ENCODE measurements around the gene ALG8. TPM values are rescaled to one million over a fixed set of nuclear protein-coding genes. Genes with fewer than 3 reads are reported as not detected.

ALG8 gene
- total and polyA plus RNA-seq, 2 of the 8 experiments (the other 6 are each of a cell fraction or from before 2014, with no cell fraction given): 66.7 to 84.3 TPM

- Histone ChIP-seq H3K27ac (ENCODE audit: low read depth, low read length) (no peak within 1 kb of the TSS), H3K79me1 (ENCODE audit: low read depth, low read length) (no peaks in the 10 kb centered on the region), H3K36me3 (ENCODE audit: control insufficient read depth in 2 of 4, insufficient read depth in 4 of 4, low read length in 3 of 4) (peaks cover 0 to 5% (median 2%) of the 10 kb centered on the region in 4 experiments; a peak in 2 of 8 replicates), H2BK15ac (ENCODE audit: low read length) (no peak within 1 kb of the TSS), H3K4me3 (ENCODE audit: extremely low read depth in 1 of 4, insufficient read depth in 2 of 4, low read depth in 3 of 4, low read length in 4 of 4) (no peak within 1 kb of the TSS), H4K91ac (replicated peaks; ENCODE audit: insufficient read length, low read length) (no peak within 1 kb of the TSS), H3K9me3 (ENCODE audit: insufficient read depth in 2 of 2, low read depth in 1 of 2, low read length in 1 of 2) (no peaks in the 10 kb centered on the region), H2AFZ (ENCODE audit: low read length) (no peak within 1 kb of the TSS), H3K4me1 (replicated peaks in 1 of 4; ENCODE audit: control insufficient read depth in 3 of 4, insufficient read depth in 4 of 4, low read length in 3 of 4) (no peaks in the 10 kb centered on the region), H2AK5ac (ENCODE audit: low read depth, low read length) (no peak within 1 kb of the TSS), H3K56ac (replicated peaks; ENCODE audit: insufficient read length, low read depth, low read length) (no peak within 1 kb of the TSS), H3K23ac (ENCODE audit: insufficient read length) (no peak within 1 kb of the TSS), H3K14ac (ENCODE audit: insufficient read length) (no peak within 1 kb of the TSS), H3K4ac (replicated peaks; ENCODE audit: insufficient read length, low read depth, low read length) (no peak within 1 kb of the TSS), H2BK5ac (ENCODE audit: low read depth, low read length) (no peak within 1 kb of the TSS), H3K27me3 (replicated peaks in 1 of 4; ENCODE audit: control insufficient read depth in 3 of 4, extremely low read depth in 1 of 4, insufficient read depth in 3 of 4, low read length in 3 of 4) (no peaks in the 10 kb centered on the region), H4K20me1 (replicated peaks in 1 of 2; ENCODE audit: control insufficient read depth in 1 of 2, insufficient read depth in 2 of 2, low read length in 2 of 2) (no peaks in the 10 kb centered on the region), H4K8ac (ENCODE audit: extremely low read depth, insufficient read depth, low read length) (no peak within 1 kb of the TSS), H3K79me2 (ENCODE audit: control insufficient read depth in 1 of 2, insufficient read depth in 2 of 2, low read length in 2 of 2) (no peaks in the 10 kb centered on the region), H3K4me2 (ENCODE audit: insufficient read depth in 1 of 2, low read depth in 2 of 2, low read length in 2 of 2) (no peak within 1 kb of the TSS), H2BK20ac (ENCODE audit: low read length) (no peak within 1 kb of the TSS), H3K18ac (ENCODE audit: extremely low read depth, low read length) (no peak within 1 kb of the TSS), H4K5ac (ENCODE audit: insufficient read length, low read depth, low read length) (no peak within 1 kb of the TSS), H3K23me2 (ENCODE audit: low read depth, low read length) (no peaks in the 10 kb centered on the region), H2BK120ac (replicated peaks; ENCODE audit: low read depth, low read length) (no peak within 1 kb of the TSS), H3K9ac (replicated peaks in 1 of 4; ENCODE audit: extremely low read depth in 1 of 4, low read depth in 3 of 4, low read length in 3 of 4) (no peak within 1 kb of the TSS), H2BK12ac (ENCODE audit: low read depth, low read length) (no peak within 1 kb of the TSS)
- ChIA-PET POLR2A (ENCODE audit: partially characterized antibody) (interaction anchor here (1.3 kb wide), 1 partner anchor 10 kb away, joined by 3 read pairs; no protein-coding TSS in a partner anchor), CTCF (ENCODE audit: partially characterized antibody) (interaction anchor here (0.8 to 2.1 kb wide), 4 partner anchors 12 to 22 kb away, joined by 3 to 5 read pairs (median 4); no protein-coding TSS in a partner anchor)
- WGBS, 2 experiments (ENCODE audit: extremely low coverage in 1 of 2, insufficient coverage in 1 of 2, insufficient read length in 1 of 2, insufficient replicate concordance in 2 of 2, low coverage in 1 of 2, low lambda C conversion rate in 2 of 2, missing lambda C conversion rate in 1 of 2): 96% methylated on average over 14 of the region's 14 CpGs; no CpG with 5 or more reads in 1 of the 2 experiments
- no peak for FAIRE-seq
- no peak for TF ChIP-seq SRF (IDR thresholded peaks at IDR 0.05; ENCODE audit: low read depth, low read length)
- TF ChIP-seq KDM1A (IDR thresholded peaks at IDR 0.05; ENCODE audit: borderline replicate concordance, low read length): no peak
- TF ChIP-seq USF2 (IDR thresholded peaks at IDR 0.05; ENCODE audit: low read length): no peak
- no peak for TF ChIP-seq BRCA1 (IDR thresholded peaks at IDR 0.05; ENCODE audit: low read depth, low read length)
- no peak for TF ChIP-seq EP300 (IDR thresholded peaks at IDR 0.05; ENCODE audit: borderline replicate concordance in 1 of 2, low read depth in 2 of 2, low read length in 2 of 2)
- no peak for TF ChIP-seq EZH2 (IDR thresholded peaks at IDR 0.05; ENCODE audit: low read depth, low read length, severe bottlenecking)
- no peak for TF ChIP-seq SIN3A (conservative IDR thresholded peaks at IDR 0.05 in 1 of 2, IDR thresholded peaks at IDR 0.05 in 1 of 2; ENCODE audit: low read depth in 1 of 2, low read length in 2 of 2)
- no peak for TF ChIP-seq RBBP5 (IDR thresholded peaks at IDR 0.05; ENCODE audit: borderline replicate concordance, low read depth, low read length)
- TF ChIP-seq FOSL1 (IDR thresholded peaks at IDR 0.05; ENCODE audit: insufficient read depth, low read depth, low read length): no peak
- DNase-seq (ENCODE audit: low read depth in 1 of 2, low spot score in 2 of 2): no peak
Observed at GRCh38 chr11:78063440-78064181, 75.8 kb downstream of the ALG8 start, which contains the start of gene THRSP. Gene THRSP (plus strand): TSS chr11:78063861. CDS start chr11:78063882, 21 bp downstream.
